ENCODE data around the gene RHOH.
A peak's percentile ranks its signal among the peaks of the same experiment; 100 is the strongest.

Gene RHOH

GRCh38 chr4:40196272-40196671 is 559 bp upstream of the RHOH start:
- Histone ChIP-seq H3K27me3 (ENCODE audit: insufficient read depth, low read length) (no peaks in the 10 kb centered on the region), H3K4me1 (ENCODE audit: insufficient read depth, low read length, severe bottlenecking) (peaks cover 39% of the 10 kb centered on the region), H3K36me3 (ENCODE audit: insufficient read depth, low read length) (peaks cover 72% of the 10 kb centered on the region), H3K4me2 (ENCODE audit: low read length) (peak overlapping the region; percentile 86), H3K9me2 (ENCODE audit: low read depth, low read length) (no peaks in the 10 kb centered on the region), H3K27ac (ENCODE audit: low read depth, low read length, poor library complexity, severe bottlenecking) (peak overlapping the region; percentile 100), H2AFZ (ENCODE audit: low read length) (no peak overlapping the region), H3F3A (ENCODE audit: insufficient read depth, low read length) (peaks cover 4% of the 10 kb centered on the region; the same call in 1 of the 2 replicates), H3K9ac (ENCODE audit: low read length) (peak overlapping the region; percentile 99), H3K9me3 (ENCODE audit: low read length) (no peaks in the 10 kb centered on the region), H3K4me3 (ENCODE audit: low read depth, low read length, poor library complexity, severe bottlenecking) (peak overlapping the region; percentile 82), H3K79me2 (ENCODE audit: insufficient read depth, low read length) (peaks cover 99% of the 10 kb centered on the region), H4K20me1 (ENCODE audit: insufficient read depth, low read length) (no peaks in the 10 kb centered on the region)
- no peak for TF ChIP-seq CTCF (IDR thresholded peaks at IDR 0.05; ENCODE audit: low read length)
- TF ChIP-seq EZH2 (IDR thresholded peaks at IDR 0.05; ENCODE audit: borderline replicate concordance, low read length) = no peak

GRCh38 chr4:40197879-40198689 is 1.3 kb downstream of the RHOH start:
- peaks cover 3% of the 10 kb centered on the region; the same call in 1 of the 2 replicates for H3F3A ChIP-seq (ENCODE audit: insufficient read depth, low read length)
- H3K27ac ChIP-seq (ENCODE audit: low read depth, low read length, poor library complexity, severe bottlenecking) = peak overlapping the region; percentile 100
- H3K4me1 ChIP-seq (ENCODE audit: insufficient read depth, low read length, severe bottlenecking) = peaks cover 42% of the 10 kb centered on the region
- no peaks in the 10 kb centered on the region for H3K9me3 ChIP-seq (ENCODE audit: low read length)
- H3K9ac ChIP-seq (ENCODE audit: low read length) = peak overlapping the region; percentile 99
- H3K9me2 ChIP-seq (ENCODE audit: low read depth, low read length) = no peaks in the 10 kb centered on the region
- TF ChIP-seq EZH2 (IDR thresholded peaks at IDR 0.05; ENCODE audit: borderline replicate concordance, low read length) = no peak
- no peak for TF ChIP-seq CTCF (IDR thresholded peaks at IDR 0.05; ENCODE audit: low read length)
- H3K27me3 ChIP-seq (ENCODE audit: insufficient read depth, low read length) = no peaks in the 10 kb centered on the region
- H2AFZ ChIP-seq (ENCODE audit: low read length) = no peak overlapping the region
- no peaks in the 10 kb centered on the region for H4K20me1 ChIP-seq (ENCODE audit: insufficient read depth, low read length)
- peaks cover 87% of the 10 kb centered on the region for H3K36me3 ChIP-seq (ENCODE audit: insufficient read depth, low read length)
- H3K79me2 ChIP-seq (ENCODE audit: insufficient read depth, low read length) = peaks cover 100% of the 10 kb centered on the region
- peak overlapping the region; percentile 86 for H3K4me2 ChIP-seq (ENCODE audit: low read length)
- H3K4me3 ChIP-seq (ENCODE audit: low read depth, low read length, poor library complexity, severe bottlenecking) = peak overlapping the region; percentile 82

GRCh38 chr4:40199179-40199670 is 2.4 kb downstream of the RHOH start:
- H3K4me1 ChIP-seq (ENCODE audit: insufficient read depth, low read length, severe bottlenecking) = peaks cover 54% of the 10 kb centered on the region
- TF ChIP-seq EZH2 (IDR thresholded peaks at IDR 0.05; ENCODE audit: borderline replicate concordance, low read length) (no peak), CTCF (IDR thresholded peaks at IDR 0.05; ENCODE audit: low read length) (no peak)
- H3K4me2 ChIP-seq (ENCODE audit: low read length) = peak overlapping the region; percentile 86
- H2AFZ ChIP-seq (ENCODE audit: low read length) = no peak overlapping the region
- H3K9me2 ChIP-seq (ENCODE audit: low read depth, low read length) = no peaks in the 10 kb centered on the region
- H3K27me3 ChIP-seq (ENCODE audit: insufficient read depth, low read length) = no peaks in the 10 kb centered on the region
- peaks cover 3% of the 10 kb centered on the region; the same call in 1 of the 2 replicates for H3F3A ChIP-seq (ENCODE audit: insufficient read depth, low read length)
- H3K9me3 ChIP-seq (ENCODE audit: low read length) = no peaks in the 10 kb centered on the region
- peaks cover 94% of the 10 kb centered on the region for H3K36me3 ChIP-seq (ENCODE audit: insufficient read depth, low read length)
- H3K27ac ChIP-seq (ENCODE audit: low read depth, low read length, poor library complexity, severe bottlenecking) = peak overlapping the region; percentile 100
- peak overlapping the region; percentile 99 for H3K9ac ChIP-seq (ENCODE audit: low read length)
- H3K79me2 ChIP-seq (ENCODE audit: insufficient read depth, low read length) = peaks cover 100% of the 10 kb centered on the region
- H4K20me1 ChIP-seq (ENCODE audit: insufficient read depth, low read length) = no peaks in the 10 kb centered on the region
- peak overlapping the region; percentile 82 for H3K4me3 ChIP-seq (ENCODE audit: low read depth, low read length, poor library complexity, severe bottlenecking)
